ENCODE measurements around the gene RCOR2. TPM values are rescaled to one million over a fixed set of nuclear protein-coding genes. Genes with fewer than 3 reads are reported as not detected.
A peak's percentile ranks its signal among the peaks of the same experiment; 100 is the strongest.

The RCOR2 gene
- total RNA-seq, 8 experiments from 2014 or later: 5.3 to 134 (median 30.2) TPM

DNA sequence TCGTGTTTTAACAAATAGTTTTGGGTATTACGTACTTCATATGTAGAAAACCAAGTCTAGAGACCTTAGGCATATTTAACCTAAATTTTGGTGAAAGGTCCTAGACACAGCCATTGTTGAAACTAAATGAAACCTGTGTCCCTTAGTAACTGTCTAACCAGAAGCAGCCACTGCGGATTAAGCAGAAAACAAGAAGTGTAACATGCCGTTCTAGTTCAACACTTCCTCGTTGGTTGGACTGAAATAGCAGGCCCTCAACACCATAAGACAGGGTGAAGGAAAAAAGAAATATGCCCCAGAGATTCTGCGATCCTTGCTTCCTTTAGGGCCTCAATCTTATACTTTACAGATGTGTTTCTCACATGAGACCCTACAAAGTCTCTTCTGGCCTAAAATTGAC lies 23.8 kb upstream of the RCOR2 start:
- peaks cover 20% of the 10 kb centered on the region in 2 donors for H3K4me1 ChIP-seq (replicated peaks in 1 of 2)
- H3K4me3 ChIP-seq: no peak overlapping the region
- no peak for ATAC-seq (replicated peaks in 6 of 8)
- WGBS, 10 experiments: 58 to 97% (median 89%) methylated on average over 3 to 6 of the region's 6 CpGs
- in situ Hi-C loops (cut with MboI; ENCODE audit: low pct_unique_long_range_greater_than_20kb in 2 of 9, low sequenced_read_pairs in 9 of 9, unreplicated experiment in 9 of 9): loop anchor here in 4 of 9 experiments (10.0 to 25.0 kb wide), 2 partner anchors 103 to 106 kb away; partner anchors contain the start of gene MARK2 (in 4 of the 4)
- no peak overlapping the region for H3K27ac ChIP-seq

DNA sequence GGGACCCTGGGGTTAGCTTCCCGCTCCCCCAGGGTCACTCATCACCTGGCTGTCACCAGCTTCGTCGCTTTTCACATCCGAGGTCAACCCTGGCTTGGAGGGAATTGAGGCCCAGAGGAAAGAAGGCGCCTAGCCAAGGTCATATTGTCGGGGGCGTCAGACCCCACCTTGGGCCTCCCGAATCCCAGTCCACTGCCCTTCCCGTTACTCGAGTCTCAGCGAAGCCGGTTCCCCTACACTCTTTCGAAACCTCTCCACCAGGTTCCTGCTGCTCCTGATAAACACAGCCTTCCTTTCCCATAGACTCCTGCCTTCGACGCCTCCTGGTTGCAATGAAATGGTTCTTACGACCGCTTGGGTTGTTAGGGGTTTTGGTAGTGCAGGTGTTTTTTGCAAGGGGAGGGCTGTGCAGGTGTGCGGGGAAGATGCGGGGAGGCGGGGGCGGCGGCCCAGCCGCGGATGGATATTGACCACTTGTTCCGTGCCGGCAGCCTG lies 22.5 kb upstream of the RCOR2 start:
- ATAC-seq (replicated peaks in 6 of 8): no peak
- H3K4me1 ChIP-seq (replicated peaks in 1 of 2): peaks cover 10 to 13% of the 10 kb centered on the region in 2 donors
- in situ Hi-C loops (cut with MboI; ENCODE audit: low pct_unique_long_range_greater_than_20kb in 2 of 9, low sequenced_read_pairs in 9 of 9, unreplicated experiment in 9 of 9): loop anchor here in 2 of 9 experiments (25.0 kb wide), 1 partner anchor 102 kb away; the partner anchor contains the start of gene MARK2 (in 2 of the 2)
- 0 to 27% (median 0%) methylated on average over 1 to 11 of the region's 26 CpGs; no CpG with 5 or more reads in 5 of the 10 experiments for WGBS, 10 experiments
- H3K4me3 ChIP-seq: peak overlapping the region; percentile 74 to 98 (median 94)
- H3K27ac ChIP-seq: peak overlapping the region; percentile 92 to 96

DNA sequence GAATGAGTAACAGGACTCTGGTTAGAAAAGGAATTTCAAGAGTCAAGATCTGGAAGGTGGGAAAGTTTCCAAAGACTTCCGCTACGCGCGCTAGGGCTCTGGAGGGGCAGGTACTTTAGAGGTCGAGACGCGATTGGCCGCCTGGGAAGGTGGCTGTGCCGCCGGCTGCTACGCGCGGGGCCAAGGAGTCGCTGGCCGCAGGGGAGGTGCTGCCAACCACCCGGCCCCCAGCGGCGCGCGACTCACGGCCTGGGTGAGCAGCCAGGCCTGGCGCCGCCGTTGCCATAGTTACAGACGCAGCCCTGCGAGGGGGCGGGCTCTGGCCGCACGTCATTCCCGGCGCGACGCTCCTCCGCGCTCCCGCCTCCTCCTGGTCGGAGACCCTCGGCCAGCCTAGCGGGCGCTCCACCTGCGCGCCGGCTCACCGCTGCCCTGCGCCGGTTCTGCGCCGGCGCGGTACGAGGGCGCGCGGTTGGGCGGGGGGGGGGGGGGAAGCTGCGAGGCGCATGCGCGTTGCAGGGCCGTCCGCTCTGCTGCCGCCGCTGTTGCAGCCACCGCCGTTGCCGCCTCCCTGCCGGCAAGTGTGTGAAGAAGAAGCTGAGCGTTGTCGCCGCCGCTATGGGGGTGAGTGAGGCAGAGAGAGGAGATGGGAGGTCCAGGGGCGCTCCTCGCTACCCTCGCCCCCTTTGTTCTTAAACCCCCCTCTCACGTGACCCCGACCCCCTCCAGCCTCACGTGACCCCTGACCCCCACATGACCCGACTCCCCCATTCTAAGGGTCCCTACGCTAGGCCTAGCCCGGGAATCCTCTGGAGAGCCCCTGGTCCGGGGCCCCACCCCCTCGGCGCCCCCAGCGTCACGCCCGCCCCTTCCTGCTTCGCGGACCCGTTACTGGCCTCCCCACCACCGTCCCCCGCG lies 21.8 kb upstream of the RCOR2 start, which contains the start of gene NAA40:
Gene NAA40 (plus strand): TSS at position 524 of the 918 bp plus-strand sequence. CDS start 95 bp downstream, at position 619.
- Histone ChIP-seq H3K27ac (peak within 1 kb of the TSS; percentile 92 to 96), H3K4me1 (replicated peaks in 1 of 2) (peaks cover 10 to 13% of the 10 kb centered on the region in 2 donors), H3K4me3 (peak within 1 kb of the TSS; percentile 74 to 98 (median 94))
- WGBS, 10 experiments: 0 to 4% (median 0%) methylated on average over 1 to 18 of the region's 92 CpGs; no CpG with 5 or more reads in 7 of the 10 experiments
- in situ Hi-C loops (cut with MboI; ENCODE audit: low pct_unique_long_range_greater_than_20kb in 2 of 9, low sequenced_read_pairs in 9 of 9, unreplicated experiment in 9 of 9): loop anchor here in 2 of 9 experiments (25.0 kb wide), 1 partner anchor 101 kb away; the partner anchor contains the start of gene MARK2 (in 2 of the 2)
- ATAC-seq (replicated peaks in 6 of 8): peak; percentile 93 to 98 (median 95)

DNA sequence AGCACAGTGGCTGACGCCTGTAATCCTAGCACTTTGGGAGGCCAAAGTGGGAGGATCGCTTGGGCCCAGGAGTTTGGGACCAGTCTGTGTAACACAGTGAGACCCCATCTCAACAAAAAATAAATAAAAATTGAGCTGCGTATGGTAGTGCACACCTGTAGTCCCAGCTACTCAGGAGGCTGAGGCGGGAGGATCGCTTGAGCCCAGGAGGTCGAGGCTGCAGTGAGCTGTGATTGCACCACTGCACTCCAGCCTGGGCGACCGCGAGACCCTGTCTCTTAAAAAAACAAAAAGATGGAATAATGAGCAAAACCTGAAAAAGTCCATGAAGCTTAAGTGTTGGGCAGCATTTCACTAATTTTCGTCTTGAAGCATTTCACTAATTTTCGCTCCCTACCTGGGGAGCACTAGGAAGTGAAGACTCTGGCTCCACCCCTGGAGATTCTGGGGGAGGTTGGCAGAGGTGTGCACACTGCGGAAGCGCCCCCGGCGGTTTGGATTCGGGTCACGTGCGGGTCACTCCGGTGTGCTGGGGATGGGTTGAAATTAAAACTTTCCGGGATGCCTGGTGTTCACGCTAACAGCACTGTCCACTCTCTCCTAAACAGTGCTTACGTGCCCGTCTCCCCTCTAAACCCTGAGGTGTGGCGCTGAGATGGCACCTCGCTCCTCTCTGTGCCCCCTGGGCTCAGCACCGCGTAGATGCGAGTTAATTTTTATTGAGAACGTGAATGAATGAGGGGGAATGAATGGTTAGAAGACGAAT lies 20.9 kb upstream of the RCOR2 start:
- H3K27ac ChIP-seq: no peak overlapping the region
- peak overlapping the region; percentile 74 to 98 (median 94) for H3K4me3 ChIP-seq
- peak in 4 of 8 experiments; percentile 6 to 42 (median 8) for ATAC-seq (replicated peaks in 6 of 8)
- WGBS, 10 experiments: 17 to 100% (median 48%) methylated on average over 1 to 16 of the region's 30 CpGs
- in situ Hi-C loops (cut with MboI; ENCODE audit: low pct_unique_long_range_greater_than_20kb in 2 of 9, low sequenced_read_pairs in 9 of 9, unreplicated experiment in 9 of 9): loop anchor here in 2 of 9 experiments (25.0 kb wide), 1 partner anchor 101 kb away; the partner anchor contains the start of gene MARK2 (in 2 of the 2)
- peaks cover 10 to 13% of the 10 kb centered on the region in 2 donors for H3K4me1 ChIP-seq (replicated peaks in 1 of 2)

DNA sequence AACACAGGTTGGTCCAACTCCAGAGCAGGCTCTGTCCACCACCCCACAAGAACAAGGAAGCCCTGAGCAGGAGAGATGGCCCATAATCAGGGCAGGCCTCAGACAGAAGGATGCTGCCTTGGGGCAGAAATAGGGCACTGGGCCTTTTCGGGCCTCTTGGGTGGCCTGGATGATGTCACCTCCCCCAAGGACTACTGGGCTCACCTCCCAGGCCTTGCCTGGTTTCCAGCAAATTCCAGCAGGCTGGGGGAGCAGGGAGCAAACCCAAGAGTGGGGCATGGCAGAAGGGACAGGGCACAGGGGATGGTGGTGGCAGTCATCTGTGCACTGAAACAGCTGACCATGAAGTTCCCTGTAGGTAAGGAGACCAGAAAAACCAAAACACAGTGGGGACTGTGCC lies 16.5 kb upstream of the RCOR2 start:
- Histone ChIP-seq H3K4me3 (no peak overlapping the region), H3K4me1 (replicated peaks in 1 of 2) (peaks cover 4 to 6% of the 10 kb centered on the region in 2 donors), H3K27ac (no peak overlapping the region)
- no peak for ATAC-seq (replicated peaks in 6 of 8)
- 60 to 83% methylated on average over 1 of the region's 1 CpG; no CpG with 5 or more reads in 8 of the 10 experiments for WGBS, 10 experiments
- in situ Hi-C loops (cut with MboI; ENCODE audit: low pct_unique_long_range_greater_than_20kb in 2 of 9, low sequenced_read_pairs in 9 of 9, unreplicated experiment in 9 of 9): loop anchor here in 2 of 9 experiments (25.0 kb wide), 1 partner anchor 96 kb away; the partner anchor contains the start of gene MARK2 (in 2 of the 2)

DNA sequence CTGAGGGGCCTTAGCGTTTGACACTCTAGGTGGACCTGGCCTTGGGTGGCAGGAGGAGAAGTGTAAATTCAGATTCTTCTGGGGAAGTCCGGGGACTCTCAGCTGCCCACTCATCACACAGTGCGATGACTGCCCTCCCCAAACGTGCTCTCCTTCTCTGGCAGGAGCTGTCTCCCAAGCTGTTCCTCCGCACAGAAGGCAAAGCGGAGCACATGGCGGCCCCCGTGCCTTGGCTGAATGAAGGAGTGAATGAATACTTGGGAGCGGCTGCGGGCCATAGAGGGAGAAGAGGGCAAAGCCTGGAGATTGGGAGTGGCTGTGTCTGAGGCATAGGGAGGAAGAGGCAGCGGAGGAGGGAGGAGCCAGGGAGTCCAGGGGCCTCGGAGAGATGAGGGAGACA lies 14.9 kb upstream of the RCOR2 start:
- ATAC-seq (replicated peaks in 6 of 8): peak in 5 of 8 experiments; percentile 22 to 64 (median 30)
- H3K27ac ChIP-seq: no peak overlapping the region
- 38 to 100% (median 78%) methylated on average over 2 to 5 of the region's 12 CpGs; no CpG with 5 or more reads in 4 of the 10 experiments for WGBS, 10 experiments
- no peak overlapping the region for H3K4me3 ChIP-seq
- no peaks in the 10 kb centered on the region for H3K4me1 ChIP-seq (replicated peaks in 1 of 2)
- in situ Hi-C loops (cut with MboI; ENCODE audit: low pct_unique_long_range_greater_than_20kb in 2 of 9, low sequenced_read_pairs in 9 of 9, unreplicated experiment in 9 of 9): loop anchor here in 2 of 9 experiments (25.0 kb wide), 1 partner anchor 95 kb away; the partner anchor contains the start of gene MARK2 (in 2 of the 2)

DNA sequence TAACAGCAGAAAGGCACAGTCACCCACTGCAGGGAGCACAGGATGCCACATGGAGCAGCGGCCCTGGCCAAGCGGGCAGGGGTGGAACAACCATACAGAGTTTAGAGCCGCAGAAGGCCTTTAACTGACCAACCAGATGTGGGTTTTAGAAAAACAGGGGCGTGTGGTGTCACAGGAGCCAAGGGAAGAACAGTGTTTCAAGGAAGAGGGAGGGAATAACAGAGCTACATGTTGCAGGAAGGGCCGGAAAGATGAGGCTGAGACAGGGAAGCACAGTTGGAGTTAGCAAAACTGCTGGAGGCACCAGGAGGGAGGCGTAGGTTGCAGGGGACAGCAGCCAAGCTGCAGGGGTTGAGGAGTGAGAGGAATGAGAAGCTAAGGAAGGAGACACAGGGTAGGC lies 14.1 kb upstream of the RCOR2 start:
- WGBS, 10 experiments: 10 to 68% (median 60%) methylated on average over 1 to 5 of the region's 6 CpGs; no CpG with 5 or more reads in 5 of the 10 experiments
- no peaks in the 10 kb centered on the region for H3K4me1 ChIP-seq (replicated peaks in 1 of 2)
- no peak overlapping the region for H3K27ac ChIP-seq
- no peak overlapping the region for H3K4me3 ChIP-seq
- ATAC-seq (replicated peaks in 6 of 8): peak in 3 of 8 experiments; percentile 31 to 85 (median 37)
- in situ Hi-C loops (cut with MboI; ENCODE audit: low pct_unique_long_range_greater_than_20kb in 2 of 9, low sequenced_read_pairs in 9 of 9, unreplicated experiment in 9 of 9): loop anchor here in 2 of 9 experiments (25.0 kb wide), 1 partner anchor 94 kb away; the partner anchor contains the start of gene MARK2 (in 2 of the 2)

DNA sequence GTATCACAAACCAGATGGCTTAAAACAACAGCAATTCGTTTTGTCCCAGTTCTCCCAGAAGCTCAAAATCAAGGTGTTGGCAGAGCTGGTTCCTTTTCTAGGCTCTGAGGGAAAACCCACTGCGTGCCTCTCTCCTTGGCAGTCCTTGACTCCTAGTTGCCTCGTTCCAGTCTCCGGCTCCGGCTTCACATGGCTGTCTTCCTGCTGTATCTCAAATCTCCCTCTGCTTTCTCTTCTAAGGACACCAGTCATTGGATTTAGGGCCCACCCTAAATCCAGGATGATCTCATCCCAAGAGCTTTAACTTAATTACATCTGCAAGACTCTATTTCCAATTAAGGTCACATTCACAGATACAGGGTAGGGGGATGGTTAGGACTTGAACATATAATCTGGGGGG lies 12.7 kb upstream of the RCOR2 start:
- H3K27ac ChIP-seq: no peak overlapping the region
- WGBS, 10 experiments: 77 to 90% (median 84%) methylated on average over 1 to 5 of the region's 5 CpGs; no CpG with 5 or more reads in 6 of the 10 experiments
- in situ Hi-C loops (cut with MboI; ENCODE audit: low pct_unique_long_range_greater_than_20kb in 2 of 9, low sequenced_read_pairs in 9 of 9, unreplicated experiment in 9 of 9): loop anchor here in 2 of 9 experiments (25.0 kb wide), 1 partner anchor 92 kb away; the partner anchor contains the start of gene MARK2 (in 2 of the 2)
- ATAC-seq (replicated peaks in 6 of 8): no peak
- no peaks in the 10 kb centered on the region for H3K4me1 ChIP-seq (replicated peaks in 1 of 2)
- H3K4me3 ChIP-seq: no peak overlapping the region

DNA sequence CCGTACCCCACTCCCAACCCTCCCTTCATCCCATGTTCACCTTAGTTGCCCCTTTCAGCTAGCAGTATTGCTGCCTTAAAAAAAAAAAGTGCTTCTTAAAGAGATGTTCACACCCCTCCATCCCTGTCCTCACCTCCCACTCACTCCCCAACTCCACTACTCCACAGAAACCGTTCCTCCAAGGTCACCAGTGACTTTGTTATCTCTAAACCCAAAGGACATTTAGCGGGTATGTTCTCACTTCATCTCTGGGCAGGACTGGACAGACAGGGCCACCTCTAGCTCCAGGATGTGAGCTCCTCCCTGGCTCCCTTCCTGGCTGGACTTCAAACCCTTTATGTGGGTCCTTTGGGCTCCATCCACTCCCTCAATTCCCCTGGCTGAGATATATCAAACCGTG lies 6.4 kb upstream of the RCOR2 start:
- WGBS, 10 experiments: 40 to 94% (median 59%) methylated on average over 1 to 3 of the region's 4 CpGs; no CpG with 5 or more reads in 6 of the 10 experiments
- no peak overlapping the region for H3K4me3 ChIP-seq
- H3K4me1 ChIP-seq (replicated peaks in 1 of 2): peaks cover 26 to 27% of the 10 kb centered on the region in 2 donors
- in situ Hi-C loops (cut with MboI; ENCODE audit: low pct_unique_long_range_greater_than_20kb in 2 of 9, low sequenced_read_pairs in 9 of 9, unreplicated experiment in 9 of 9): no loop called here
- no peak for ATAC-seq (replicated peaks in 6 of 8)
- H3K27ac ChIP-seq: no peak overlapping the region

DNA sequence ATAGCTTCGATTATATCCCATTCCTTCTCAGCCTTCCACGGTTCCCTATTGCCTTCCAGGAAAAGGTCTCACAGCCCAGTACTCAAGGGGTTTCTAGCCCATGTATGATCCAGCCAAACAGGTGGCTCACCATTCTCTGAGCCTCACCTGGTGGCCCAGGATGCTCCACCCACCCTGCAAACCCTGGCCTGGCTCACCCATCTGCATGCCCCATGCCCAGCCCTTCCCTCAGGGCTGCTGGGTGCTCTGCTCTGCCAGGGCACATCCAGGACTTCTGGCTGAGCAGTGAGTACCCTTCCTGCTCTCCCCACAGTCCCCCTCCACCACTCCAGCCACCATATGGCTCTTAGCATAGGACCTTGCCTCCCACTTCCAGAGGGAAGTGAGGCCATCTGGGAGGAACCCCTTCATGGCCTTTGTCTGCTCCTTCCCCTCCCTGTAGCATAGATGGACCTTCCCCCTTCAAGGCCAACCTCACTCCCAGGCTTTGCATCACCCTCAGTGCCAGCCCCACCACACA lies 5.8 kb upstream of the RCOR2 start:
- Histone ChIP-seq H3K4me1 (replicated peaks in 1 of 2) (peaks cover 31 to 33% of the 10 kb centered on the region in 2 donors), H3K27ac (no peak overlapping the region), H3K4me3 (no peak overlapping the region)
- in situ Hi-C loops (cut with MboI; ENCODE audit: low pct_unique_long_range_greater_than_20kb in 2 of 9, low sequenced_read_pairs in 9 of 9, unreplicated experiment in 9 of 9): no loop called here
- no peak for ATAC-seq (replicated peaks in 6 of 8)
- WGBS, 10 experiments: 79 to 100% (median 100%) methylated on average over 1 to 2 of the region's 2 CpGs; no CpG with 5 or more reads in 5 of the 10 experiments

DNA sequence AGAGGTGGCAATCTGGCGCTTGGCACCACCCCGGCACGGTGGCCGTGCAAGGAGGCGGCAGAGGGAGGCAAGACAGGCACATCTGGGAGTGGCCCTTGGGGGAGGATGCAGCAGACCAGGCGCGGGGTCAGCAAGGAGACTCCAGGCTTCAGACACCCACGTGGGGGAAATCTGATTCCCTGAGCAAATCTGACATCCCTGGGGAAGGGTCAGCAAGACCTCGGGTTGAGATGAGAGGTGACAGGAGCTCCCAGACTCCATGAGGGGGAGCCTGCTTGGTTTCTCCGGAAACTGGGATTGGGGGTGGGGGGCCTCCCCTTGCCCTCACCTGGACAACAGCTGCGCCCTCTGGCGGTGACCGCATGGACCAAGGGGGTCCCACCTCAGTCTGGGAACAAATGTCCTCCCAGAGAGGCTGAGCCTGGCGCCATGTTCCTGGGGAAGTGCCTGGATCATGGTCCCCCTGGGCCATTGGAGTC lies 4.0 kb upstream of the RCOR2 start:
- ATAC-seq (replicated peaks in 6 of 8): no peak

More for the DNA sequence above, 4.0 kb upstream of the RCOR2 start:
- Histone ChIP-seq H3K27ac (peak overlapping the region; percentile 96 to 97), H3K4me1 (replicated peaks in 1 of 2) (peaks cover 35 to 39% of the 10 kb centered on the region in 2 donors), H3K4me3 (no peak overlapping the region)
- in situ Hi-C loops (cut with MboI; ENCODE audit: low pct_unique_long_range_greater_than_20kb in 2 of 9, low sequenced_read_pairs in 9 of 9, unreplicated experiment in 9 of 9): no loop called here
- WGBS, 10 experiments: 80 to 100% methylated on average over 1 to 3 of the region's 14 CpGs; no CpG with 5 or more reads in 8 of the 10 experiments
